ENCODE data around the gene MRPL12.
"Not testable (repeated sequence)": the region's sequence is repeated elsewhere in the genome, so short reads cannot be mapped to it uniquely, and the experiment has no call there.

MRPL12 gene

GRCh38 chr17:81702934-81703746 is at the start of gene MRPL12:
Gene MRPL12 (plus strand): TSS chr17:81703367. CDS start chr17:81703502, 135 bp downstream.
- DNase-seq = peak; percentile 86

GRCh38 chr17:81655378-81656117 is 47.6 kb upstream of the MRPL12 start:
- DNase-seq = no peak

- no peak for DNase-seq
These were observed 46.9 kb upstream of the MRPL12 start, which contains the start of gene PDE6G for GRCh38 chr17:81656118-81656743. Gene PDE6G (minus strand): TSS chr17:81656542. CDS start chr17:81653305, 3,237 bp downstream.

GRCh38 chr17:81656835-81657234 is 46.3 kb upstream of the MRPL12 start:
- no peak for DNase-seq

- no peak for DNase-seq
These were observed 44.1 kb upstream of the MRPL12 start for GRCh38 chr17:81659038-81659437.

GRCh38 chr17:81660441-81660840 is 42.7 kb upstream of the MRPL12 start:
- DNase-seq = no peak

GRCh38 chr17:81662002-81662401 is 41.2 kb upstream of the MRPL12 start:
- no peak for DNase-seq

- DNase-seq = no peak
These were observed 39.1 kb upstream of the MRPL12 start for GRCh38 chr17:81664051-81664470.

GRCh38 chr17:81665205-81666091 is 37.7 kb upstream of the MRPL12 start:
- DNase-seq = no peak

GRCh38 chr17:81666092-81666341 is 37.1 kb upstream of the MRPL12 start:
- DNase-seq = no peak

GRCh38 chr17:81666342-81667191 is 36.6 kb upstream of the MRPL12 start, which contains the start of the genes CCDC137 and OXLD1:
Gene CCDC137 (plus strand): TSS chr17:81666737. CDS start chr17:81666767, 30 bp downstream.
Gene OXLD1 (minus strand): TSS chr17:81666605. CDS start chr17:81666577, 28 bp downstream.
- DNase-seq = peak; percentile 90

GRCh38 chr17:81667754-81668153 is 35.4 kb upstream of the MRPL12 start:
- DNase-seq = no peak

GRCh38 chr17:81672504-81672903 is 30.7 kb upstream of the MRPL12 start:
- no peak for DNase-seq

GRCh38 chr17:81672954-81673353 is 30.2 kb upstream of the MRPL12 start:
- DNase-seq = no peak

GRCh38 chr17:81673561-81674258 is 29.5 kb upstream of the MRPL12 start:
- no peak for DNase-seq

GRCh38 chr17:81675515-81676221 is 27.5 kb upstream of the MRPL12 start:
- DNase-seq = not testable (repeated sequence)

GRCh38 chr17:81676906-81677305 is 26.3 kb upstream of the MRPL12 start:
- no peak for DNase-seq

- no peak for DNase-seq
These were observed 23.0 kb upstream of the MRPL12 start for GRCh38 chr17:81680150-81680549.

- no peak for DNase-seq
These were observed 21.5 kb upstream of the MRPL12 start for GRCh38 chr17:81681672-81682071.

GRCh38 chr17:81682565-81683207 is 20.5 kb upstream of the MRPL12 start:
- no peak for DNase-seq
